Trophoblast cell (in vitro differentiated cells and primary cell): ENCODE results near the gene TMED7.

Source experiments
- DNase-seq, 2 donors: peaks; one replicate each; pipeline ENCODE4 v3.0.0-alpha.2; 2016
- H2AFZ ChIP-seq: 2 replicates; pipeline ENCODE4 v1.6.1; 2013; ENCODE audit warnings: low read length, moderate library complexity, mild to moderate bottlenecking; ENCODE audit not compliant: insufficient read depth, poor library complexity
- H2AK5ac ChIP-seq: 2 replicates; pipeline ENCODE4 v1.6.1; 2013; ENCODE audit warnings: mild to moderate bottlenecking, low read length
- H2BK120ac ChIP-seq: 2 replicates; pipeline ENCODE4 v1.6.1; 2013; ENCODE audit warnings: low read length, mild to moderate bottlenecking, moderate library complexity; ENCODE audit not compliant: insufficient read depth, poor library complexity
- H2BK12ac ChIP-seq: 2 replicates; pipeline ENCODE4 v1.6.1; 2013; ENCODE audit warnings: mild to moderate bottlenecking, low read length, moderate library complexity
- H2BK5ac ChIP-seq: 2 replicates; pipeline ENCODE4 v1.6.1; 2013; ENCODE audit warnings: low read length, low read depth, moderate library complexity, mild to moderate bottlenecking; ENCODE audit not compliant: poor library complexity
- H3K14ac ChIP-seq: 2 replicates; pipeline ENCODE4 v1.6.1; 2013; ENCODE audit warnings: mild to moderate bottlenecking, low read length
- H3K18ac ChIP-seq: 2 replicates; pipeline ENCODE4 v1.6.1; 2013; ENCODE audit warnings: mild to moderate bottlenecking, low read length
- H3K23ac ChIP-seq: 2 replicates; pipeline ENCODE4 v1.6.1; 2013; ENCODE audit warnings: low read length
- H3K27ac ChIP-seq: 2 replicates; pipeline ENCODE4 v1.5.1; 2013; ENCODE audit warnings: low read depth, mild to moderate bottlenecking, inconsistent platforms, low read length, moderate library complexity
- H3K27me3 ChIP-seq: 2 replicates; pipeline ENCODE4 v1.6.1; 2013; ENCODE audit warnings: inconsistent platforms, mild to moderate bottlenecking, low read length, moderate library complexity; ENCODE audit not compliant: insufficient read depth
- H3K36me3 ChIP-seq, 2 experiments: 1 replicate in 1 of 2; 2 replicates in 1 of 2; pipeline ENCODE4 v1.6.1; 2013; ENCODE audit warnings: low read length in 2 of 2, mild to moderate bottlenecking in 2 of 2, moderate library complexity in 1 of 2; ENCODE audit not compliant: insufficient read depth in 2 of 2, control insufficient read depth in 1 of 2
- H3K4ac ChIP-seq: 2 replicates; pipeline ENCODE4 v1.6.1; 2013; ENCODE audit warnings: low read depth, mild to moderate bottlenecking, low read length, moderate library complexity
- H3K4me1 ChIP-seq, 2 experiments: 1 replicate in 1 of 2; 2 replicates in 1 of 2; pipeline ENCODE4 v1.6.1; 2013; ENCODE audit warnings: low read length in 2 of 2, mild to moderate bottlenecking in 2 of 2, moderate library complexity in 1 of 2; ENCODE audit not compliant: insufficient read depth in 2 of 2, control insufficient read depth in 1 of 2
- H3K4me2 ChIP-seq: 2 replicates; pipeline ENCODE4 v1.6.1; 2013; ENCODE audit warnings: inconsistent platforms, mild to moderate bottlenecking, low read length, moderate library complexity
- H3K4me3 ChIP-seq: 2 replicates; pipeline ENCODE4 v1.5.1; 2013; ENCODE audit warnings: mild to moderate bottlenecking, low read depth, low read length, inconsistent platforms
- H3K79me1 ChIP-seq: one replicate; pipeline ENCODE4 v1.6.1; 2013; ENCODE audit warnings: low read length
- H3K79me2 ChIP-seq: 2 replicates; pipeline ENCODE4 v1.6.1; 2013; ENCODE audit warnings: low read length, mild to moderate bottlenecking; ENCODE audit not compliant: control insufficient read depth, insufficient read depth, poor library complexity
- H3K9ac ChIP-seq: 2 replicates; pipeline ENCODE4 v1.6.1; 2013; ENCODE audit warnings: mild to moderate bottlenecking, low read length
- H3K9me3 ChIP-seq: 2 replicates; pipeline ENCODE4 v1.6.1; 2013; ENCODE audit warnings: low read depth, mild to moderate bottlenecking, control low read depth, inconsistent platforms, low read length; ENCODE audit not compliant: insufficient read depth
- H4K12ac ChIP-seq: 2 replicates; pipeline ENCODE4 v1.6.1; 2013; ENCODE audit warnings: low read depth, mild to moderate bottlenecking, low read length, moderate library complexity
- H4K8ac ChIP-seq: 2 replicates; pipeline ENCODE4 v1.6.1; 2013; ENCODE audit warnings: low read depth, mild to moderate bottlenecking, low read length, moderate library complexity
- H4K91ac ChIP-seq: one replicate; pipeline ENCODE4 v1.6.1; 2013; ENCODE audit warnings: low read depth, mild to moderate bottlenecking, low read length, moderate library complexity
- WGBS: extraction: QIAGEN DNeasy Blood & Tissue Kit; methylation state at CpG from one replicate; pipeline ENCODE4 v1.1.7; 2013; ENCODE audit warnings: missing lambda C conversion rate; ENCODE audit not compliant: insufficient read length, insufficient coverage; ENCODE audit errors: extremely low coverage; 5-methylcytosine and 5-hydroxymethylcytosine counted together

The TMED7 gene

GRCh38 chr5:115616472-115616871 lies 9.4 kb downstream of the TMED7 start:
- Histone ChIP-seq H3K9me3 (no peaks in the 10 kb centered on the region), H3K79me2 (no peaks in the 10 kb centered on the region), H4K12ac (no peak overlapping the region), H2BK12ac (no peak overlapping the region), H3K36me3 (peaks cover 3 to 4% of the 10 kb centered on the region in 2 experiments), H3K4ac (no peak overlapping the region), H3K23ac (no peak overlapping the region), H3K9ac (no peak overlapping the region), H3K4me2 (no peak overlapping the region), H3K18ac (no peak overlapping the region), H3K27ac (no peak overlapping the region), H2AK5ac (no peak overlapping the region), H4K8ac (no peak overlapping the region), H2AFZ (no peak overlapping the region), H3K14ac (no peak overlapping the region), H3K79me1 (no peaks in the 10 kb centered on the region), H3K4me3 (no peak overlapping the region), H2BK5ac (no peak overlapping the region), H3K27me3 (no peaks in the 10 kb centered on the region), H2BK120ac (no peak overlapping the region), H3K4me1 (no peaks in the 10 kb centered on the region), H4K91ac (no peak overlapping the region)
- no peak for DNase-seq

- Histone ChIP-seq H3K23ac (no peak overlapping the region), H3K4me3 (no peak overlapping the region), H3K4me1 (no peaks in the 10 kb centered on the region), H3K79me2 (no peaks in the 10 kb centered on the region), H2BK5ac (no peak overlapping the region), H2BK12ac (no peak overlapping the region), H2AK5ac (no peak overlapping the region), H4K91ac (no peak overlapping the region), H3K27me3 (no peaks in the 10 kb centered on the region), H3K18ac (no peak overlapping the region), H3K9me3 (no peaks in the 10 kb centered on the region), H3K4ac (no peak overlapping the region), H3K9ac (no peak overlapping the region), H4K12ac (no peak overlapping the region), H2BK120ac (no peak overlapping the region), H4K8ac (no peak overlapping the region), H3K27ac (no peak overlapping the region), H3K4me2 (no peak overlapping the region), H3K79me1 (no peaks in the 10 kb centered on the region), H3K36me3 (peaks cover 3 to 4% of the 10 kb centered on the region in 2 experiments), H3K14ac (no peak overlapping the region), H2AFZ (no peak overlapping the region)
- WGBS, result no CpG with 5 or more reads among the region's 5 CpGs
- no peak for DNase-seq
Measured at GRCh38 chr5:115611873-115612272, 14.0 kb downstream of the TMED7 start.

- H3K9ac ChIP-seq, result no peak overlapping the region
- H3K9me3 ChIP-seq, result no peaks in the 10 kb centered on the region
- H3K79me1 ChIP-seq, result no peaks in the 10 kb centered on the region
- H2BK12ac ChIP-seq, result no peak overlapping the region
- H4K8ac ChIP-seq, result no peak overlapping the region
- H3K27me3 ChIP-seq, result no peaks in the 10 kb centered on the region
- H3K14ac ChIP-seq, result no peak overlapping the region
- H3K27ac ChIP-seq, result no peak overlapping the region
- H2AFZ ChIP-seq, result no peak overlapping the region
- no peaks in the 10 kb centered on the region for H3K4me1 ChIP-seq
- no peak overlapping the region for H2AK5ac ChIP-seq
- H4K12ac ChIP-seq, result no peak overlapping the region
- DNase-seq, result no peak
- H3K4me3 ChIP-seq, result no peak overlapping the region
- no CpG with 5 or more reads among the region's 2 CpGs for WGBS
- no peak overlapping the region for H3K4me2 ChIP-seq
- no peak overlapping the region for H2BK5ac ChIP-seq
- H3K23ac ChIP-seq, result no peak overlapping the region
- no peak overlapping the region for H3K18ac ChIP-seq
- peaks cover 3% of the 10 kb centered on the region in 2 experiments for H3K36me3 ChIP-seq
- H4K91ac ChIP-seq, result no peak overlapping the region
- no peaks in the 10 kb centered on the region for H3K79me2 ChIP-seq
- no peak overlapping the region for H3K4ac ChIP-seq
- H2BK120ac ChIP-seq, result no peak overlapping the region
Measured at GRCh38 chr5:115607935-115608334, 17.9 kb downstream of the TMED7 start.

GRCh38 chr5:115605436-115605835 lies 20.4 kb downstream of the TMED7 start:
- Histone ChIP-seq H3K14ac (no peak overlapping the region), H3K27me3 (no peaks in the 10 kb centered on the region), H3K4me2 (no peak overlapping the region), H3K4ac (no peak overlapping the region), H3K18ac (no peak overlapping the region), H4K12ac (no peak overlapping the region), H3K9ac (no peak overlapping the region), H3K79me1 (peaks cover 5% of the 10 kb centered on the region), H3K9me3 (no peaks in the 10 kb centered on the region), H2BK120ac (no peak overlapping the region), H2AFZ (no peak overlapping the region), H3K27ac (no peak overlapping the region), H2BK12ac (no peak overlapping the region), H4K8ac (no peak overlapping the region), H3K4me1 (peaks cover 3 to 4% of the 10 kb centered on the region in 2 experiments), H3K36me3 (peaks cover 0 to 5% of the 10 kb centered on the region in 2 experiments), H2AK5ac (no peak overlapping the region), H3K23ac (no peak overlapping the region), H3K79me2 (peaks cover 3% of the 10 kb centered on the region), H4K91ac (no peak overlapping the region), H3K4me3 (no peak overlapping the region), H2BK5ac (no peak overlapping the region)
- no CpG with 5 or more reads among the region's 3 CpGs for WGBS
- no peak for DNase-seq
